ACHN (cell line): ENCODE data around the gene SPTBN2.
"Not testable (repeated sequence)": the region's sequence is repeated elsewhere in the genome, so short reads cannot be mapped to it uniquely, and the experiment has no call there.

Experiments used
- DNase-seq: peaks from one replicate; pipeline ENCODE4 v3.0.0-alpha.2; 2015
- in situ Hi-C: cut with HindIII; loops from 2 replicates; pipeline ENCODE4 v1.10.0; 2017; ENCODE audit warnings: low sequenced_read_pairs, low pct_ligation_motif_present, low pct_unique_long_range_greater_than_20kb

SPTBN2 gene

DNA sequence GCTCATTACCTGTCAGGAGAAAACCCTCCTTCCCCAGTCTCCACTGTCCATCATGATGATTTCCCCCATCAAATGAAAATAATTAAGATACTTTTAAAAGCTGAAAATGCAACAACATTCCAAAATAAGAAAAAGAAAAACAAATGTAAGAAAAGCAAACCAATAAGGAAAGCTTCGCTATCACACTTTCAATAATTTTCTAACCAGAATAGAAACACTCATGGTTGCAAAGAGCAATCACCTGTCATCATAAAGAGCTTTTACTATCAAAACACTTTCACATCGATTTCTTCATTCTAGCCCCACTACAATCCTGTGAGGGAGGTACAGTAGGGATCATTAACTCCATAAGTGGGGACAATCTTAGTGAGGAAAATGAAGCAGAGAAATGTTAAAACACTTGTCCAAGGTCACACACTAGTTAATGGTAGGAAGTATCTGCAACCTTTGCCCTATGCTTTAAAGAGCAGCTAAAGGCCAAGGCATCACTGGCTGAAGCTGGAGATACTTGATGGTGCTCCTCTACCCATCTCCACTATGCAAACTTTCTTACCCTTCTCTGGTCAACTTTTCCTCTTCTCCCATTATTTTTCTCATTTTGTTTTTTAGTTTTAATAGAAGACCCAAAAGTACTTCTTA lies 53.9 kb downstream of the SPTBN2 start:
- in situ Hi-C loops = loop anchor here (25.0 kb wide), 1 partner anchor 263 kb away; the partner anchor contains the start of gene NPAS4
- no peak for DNase-seq

GRCh38 chr11:66670816-66671215 lies 58.2 kb downstream of the SPTBN2 start:
- DNase-seq = no peak
- in situ Hi-C loops = no loop called here

DNA sequence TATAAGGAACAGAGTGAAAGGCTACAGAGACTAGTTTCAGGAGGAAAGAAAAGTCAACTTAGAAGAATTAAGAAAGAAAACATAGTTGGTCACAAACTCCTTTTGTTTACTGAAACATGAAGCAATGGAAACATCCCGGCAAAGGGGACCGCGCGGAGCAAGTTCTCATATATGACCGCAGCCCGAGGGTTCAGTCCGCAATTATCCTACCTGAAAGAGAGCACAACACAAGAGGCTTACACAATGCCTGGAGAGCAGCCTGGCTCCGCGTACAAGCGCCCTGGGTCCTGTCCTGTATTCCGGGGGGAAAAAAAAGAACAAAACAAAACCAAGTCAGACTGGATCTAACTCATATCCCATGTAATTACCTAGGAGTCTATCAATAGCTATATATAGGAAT lies 63.6 kb downstream of the SPTBN2 start:
- DNase-seq = no peak
- in situ Hi-C loops = no loop called here

GRCh38 chr11:66663741-66664296 lies 65.2 kb downstream of the SPTBN2 start:
- no peak for DNase-seq
- in situ Hi-C loops = no loop called here

- DNase-seq = no peak
- in situ Hi-C loops = no loop called here
Measured at GRCh38 chr11:66659763-66660162, 69.3 kb downstream of the SPTBN2 start.

- in situ Hi-C loops = no loop called here
- no peak for DNase-seq
Measured at GRCh38 chr11:66653123-66653522, 75.9 kb downstream of the SPTBN2 start.

- DNase-seq = no peak
- in situ Hi-C loops = no loop called here
Measured at GRCh38 chr11:66652651-66653050, 76.4 kb downstream of the SPTBN2 start.

- in situ Hi-C loops = no loop called here
- no peak for DNase-seq
Measured at GRCh38 chr11:66651016-66651415, 78.0 kb downstream of the SPTBN2 start.

- in situ Hi-C loops = no loop called here
- DNase-seq = no peak
Measured at GRCh38 chr11:66649903-66650302, 79.1 kb downstream of the SPTBN2 start.

GRCh38 chr11:66646828-66647227 lies 82.2 kb downstream of the SPTBN2 start:
- no peak for DNase-seq
- in situ Hi-C loops = no loop called here

GRCh38 chr11:66643745-66644437 lies 85.1 kb downstream of the SPTBN2 start:
- in situ Hi-C loops = no loop called here

DNA sequence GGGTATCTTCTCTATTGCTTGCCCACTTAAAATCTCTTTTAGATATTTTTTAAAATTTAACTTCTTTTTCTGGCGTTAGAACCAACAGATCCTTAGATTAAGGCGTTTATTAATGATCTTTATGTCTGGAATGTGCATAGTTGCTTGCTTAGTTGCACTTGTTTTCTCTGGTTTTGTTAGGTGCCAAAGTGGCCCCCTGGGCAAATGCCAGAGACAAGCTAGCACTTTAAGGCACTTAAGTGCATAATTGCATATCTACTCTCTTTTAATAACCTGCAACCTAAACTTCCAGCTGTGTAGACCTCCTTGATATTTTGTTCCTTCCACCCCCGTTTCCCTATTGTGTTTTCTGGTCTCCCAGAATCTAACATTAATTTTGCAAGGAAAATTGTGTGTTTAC lies 87.2 kb downstream of the SPTBN2 start:
- DNase-seq = no peak
- in situ Hi-C loops = no loop called here

More at GRCh38 chr11:66643745-66644437, 85.1 kb downstream of the SPTBN2 start:
- no peak for DNase-seq

- DNase-seq, in situ Hi-C loops: not testable (repeated sequence)
Measured at GRCh38 chr11:66639814-66640340, 89.1 kb downstream of the SPTBN2 start.

DNA sequence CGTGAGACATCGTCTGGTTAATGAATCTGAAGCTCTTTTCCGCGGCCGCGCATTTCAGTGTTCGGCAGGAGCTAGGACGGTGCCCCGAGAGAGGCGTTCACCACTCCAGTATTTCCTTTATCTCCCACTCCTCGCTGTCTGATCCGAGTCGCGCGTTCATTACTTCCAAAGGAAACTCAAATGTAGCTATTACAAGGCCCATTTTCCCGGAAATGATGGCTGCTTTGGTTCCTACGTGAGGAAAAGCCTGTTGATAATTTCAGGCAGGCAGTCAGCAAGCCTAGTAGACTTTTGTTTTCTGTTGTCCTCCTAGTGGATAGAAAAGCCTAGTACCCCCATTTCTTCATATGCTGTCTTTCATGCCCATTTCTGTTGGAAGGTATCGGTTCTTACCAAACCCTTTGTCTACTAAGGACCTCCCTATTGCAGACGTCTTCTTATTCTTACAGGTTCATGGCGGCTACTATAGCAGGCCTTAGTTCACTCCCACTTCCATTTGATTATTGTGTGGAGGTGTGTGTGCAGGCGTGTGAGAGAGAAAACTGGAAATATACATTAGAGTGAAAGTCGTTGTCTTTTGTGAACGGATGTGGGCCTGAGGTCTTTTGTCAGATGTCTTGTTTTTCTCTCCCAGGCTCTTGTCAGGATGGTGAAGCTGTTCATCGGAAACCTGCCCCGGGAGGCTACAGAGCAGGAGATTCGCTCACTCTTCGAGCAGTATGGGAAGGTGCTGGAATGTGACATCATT lies 89.8 kb downstream of the SPTBN2 start:
- peak; percentile 46 for DNase-seq
- in situ Hi-C loops = no loop called here

DNA sequence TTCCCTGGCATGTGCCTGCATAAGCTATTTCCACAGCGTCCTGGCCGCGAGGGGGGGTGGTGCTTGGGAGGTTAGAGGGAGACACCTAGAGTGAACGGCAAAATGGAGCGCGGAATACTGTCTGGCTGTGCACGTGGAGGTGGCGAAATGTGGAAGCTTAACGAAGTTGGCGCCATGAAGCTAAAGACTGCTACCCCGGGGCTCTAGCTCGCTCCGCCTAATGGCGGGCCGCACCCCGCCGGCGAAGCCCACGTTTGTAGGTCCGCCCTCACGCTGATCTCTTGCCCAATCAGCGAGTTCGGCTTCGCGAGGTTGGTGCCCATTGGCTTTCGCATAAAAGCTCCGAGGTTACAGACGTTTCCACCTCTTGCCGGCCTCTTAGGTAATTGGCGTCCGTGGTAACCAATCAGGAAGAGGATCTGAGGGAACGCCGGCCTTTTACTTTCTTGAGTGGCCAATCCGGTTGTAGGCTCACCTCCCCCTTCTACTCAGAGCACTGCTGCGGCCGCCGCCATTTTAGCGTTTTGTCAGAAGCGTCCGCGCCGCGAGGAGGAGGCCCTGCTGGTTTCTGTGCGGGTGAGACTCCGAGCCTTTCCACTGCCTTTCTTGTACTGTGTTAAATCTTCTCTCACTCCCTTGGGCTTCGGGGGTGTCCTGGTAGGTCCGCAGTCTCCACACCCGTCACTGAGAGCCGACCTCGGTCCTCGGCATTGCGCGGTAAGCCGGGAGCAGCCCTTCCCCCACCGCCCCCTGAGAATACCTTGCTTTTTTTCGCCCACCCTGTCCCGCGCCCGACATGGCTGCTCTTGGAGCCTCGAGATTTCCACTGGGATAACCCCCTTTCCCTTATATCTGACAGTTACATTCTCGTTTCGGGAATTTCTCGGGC lies 90.6 kb downstream of the SPTBN2 start, which contains the start of gene RBM4:
Gene RBM4, plus strand, starts transcription at position 527 of the 889 bp plus-strand sequence. CDS start 1,009 bp downstream, outside the sequence.
- DNase-seq = peak; percentile 99
- in situ Hi-C loops = no loop called here

- no peak for DNase-seq
- in situ Hi-C loops = no loop called here
Measured at GRCh38 chr11:66637557-66638176, 91.3 kb downstream of the SPTBN2 start.

GRCh38 chr11:66636411-66636810 lies 92.6 kb downstream of the SPTBN2 start:
- DNase-seq = no peak
- in situ Hi-C loops = no loop called here
